G401.6 (cell line): ENCODE measurements around the gene S100A12.
"Not testable (repeated sequence)": the region's sequence is repeated elsewhere in the genome, so short reads cannot be mapped to it uniquely, and the experiment has no call there.

ENCODE experiments used
- FAIRE-seq: peaks from 2 replicates; lab custom pipeline; 2012; peaks lifted over from hg19 to GRCh38; lab: Jason Lieb, UNC

Gene S100A12

DNA sequence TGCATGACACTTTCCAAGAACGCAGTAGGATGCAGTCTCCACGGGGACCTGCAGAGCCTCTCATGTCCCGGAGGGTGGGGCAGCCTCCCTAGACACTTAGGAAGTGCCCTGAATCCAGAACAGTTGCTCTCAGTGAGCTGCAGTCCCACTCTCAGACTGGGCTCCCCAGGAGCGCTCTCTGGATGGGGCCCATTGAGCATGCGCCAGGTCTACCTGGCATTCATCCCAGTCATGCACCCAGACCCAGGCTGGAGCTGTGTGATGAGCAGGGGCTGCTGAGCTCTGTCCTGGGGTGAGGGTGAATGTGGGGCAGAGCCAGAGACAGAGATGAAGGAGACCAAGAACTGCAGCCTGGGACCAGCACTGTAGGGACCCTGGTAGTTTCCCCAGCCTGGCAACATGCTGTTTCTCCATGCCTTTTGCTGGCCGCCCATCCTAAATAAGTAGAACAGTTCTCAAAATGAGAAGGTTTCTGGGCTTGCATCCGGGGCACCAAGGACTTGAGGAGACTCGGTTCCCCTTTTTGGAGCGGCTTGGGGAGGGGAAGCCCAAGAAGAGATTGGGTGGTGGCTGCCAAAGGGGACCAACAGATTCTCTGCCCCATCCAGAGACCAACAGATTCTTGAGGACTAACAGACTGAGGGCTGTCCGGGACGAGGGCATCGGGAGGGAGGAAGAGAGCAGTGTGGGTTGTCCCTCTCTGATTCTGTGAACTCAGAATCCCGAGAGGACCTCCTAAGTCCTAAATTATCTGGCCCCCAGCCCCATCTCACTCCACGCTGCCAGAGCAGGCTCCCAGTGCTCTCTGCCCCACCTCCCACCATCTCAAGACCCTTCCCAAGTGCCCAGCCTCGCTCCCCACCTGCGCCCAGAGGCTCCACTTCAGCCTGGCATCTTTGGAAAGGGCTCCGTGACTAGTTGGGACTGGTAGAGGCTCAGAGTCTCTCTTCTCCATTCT is 25.8 kb downstream of the S100A12 start:
- FAIRE-seq: no peak

DNA sequence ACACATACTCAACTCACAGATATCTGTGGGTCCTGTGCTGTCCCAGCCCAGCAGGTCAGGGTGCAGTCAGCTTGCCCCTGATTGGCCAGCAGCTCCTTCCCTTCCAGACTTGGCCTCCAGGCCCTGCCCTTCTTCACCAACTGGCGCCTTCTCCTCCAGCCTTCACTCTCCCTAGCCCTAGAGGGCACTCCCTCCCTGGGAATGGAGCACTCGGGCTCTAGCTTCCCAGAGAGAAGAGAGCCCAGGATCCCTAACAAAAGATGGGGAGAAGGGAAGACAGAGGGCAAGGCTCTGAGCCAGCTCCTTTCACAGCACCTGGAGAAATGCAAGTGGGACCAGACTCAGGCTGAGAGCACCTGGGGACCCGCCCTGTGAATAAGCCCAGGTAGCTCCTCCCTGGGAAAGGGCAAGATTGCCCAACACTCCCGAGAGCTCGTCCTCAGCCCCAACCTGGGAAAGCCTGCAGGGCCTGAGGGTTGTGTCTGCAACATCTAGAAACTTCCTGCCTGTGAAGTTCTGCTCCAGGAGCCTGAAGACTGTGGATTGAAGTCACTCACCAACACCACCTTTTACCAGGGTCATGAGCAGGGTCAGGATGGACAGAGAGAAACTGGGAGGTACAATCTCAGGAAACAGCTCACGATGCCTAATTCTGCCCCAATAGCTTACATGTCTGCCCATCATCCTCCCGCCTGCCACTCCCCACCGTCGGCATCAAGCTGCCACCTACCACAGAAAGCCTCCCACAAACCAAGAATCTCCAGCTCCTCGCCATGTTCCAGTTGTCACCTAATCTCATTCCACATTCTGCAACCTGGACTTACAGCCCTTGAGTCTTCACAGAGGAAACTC is 26.7 kb downstream of the S100A12 start, which contains the start of gene PGLYRP4:
TSS of gene PGLYRP4 (minus strand) at position 331 of the 852 bp plus-strand sequence. CDS start 909 bp downstream, outside the sequence.
- FAIRE-seq: no peak

DNA sequence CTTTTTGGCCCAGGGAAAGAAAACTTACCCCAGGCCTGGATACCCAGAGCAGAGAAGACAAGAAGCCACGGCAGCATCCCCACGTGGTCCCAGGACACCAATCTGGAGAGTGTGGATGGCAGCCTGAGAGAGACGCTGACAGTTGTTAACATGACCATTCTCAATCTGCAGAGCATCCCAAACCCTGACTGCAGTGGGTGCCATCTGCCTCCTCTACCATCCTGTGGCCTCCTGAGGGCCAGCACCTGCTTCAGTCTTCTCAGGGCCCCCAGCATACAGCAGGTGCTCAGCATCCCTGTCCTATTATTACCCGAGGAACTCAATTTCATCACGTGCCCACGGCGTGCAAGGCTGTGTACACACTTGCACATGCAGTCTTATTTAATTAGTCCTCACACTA is 27.6 kb downstream of the S100A12 start:
- FAIRE-seq: no peak

- not testable (repeated sequence) for FAIRE-seq
These were observed 28.4 kb downstream of the S100A12 start for GRCh38 chr1:153347049-153347448.

DNA sequence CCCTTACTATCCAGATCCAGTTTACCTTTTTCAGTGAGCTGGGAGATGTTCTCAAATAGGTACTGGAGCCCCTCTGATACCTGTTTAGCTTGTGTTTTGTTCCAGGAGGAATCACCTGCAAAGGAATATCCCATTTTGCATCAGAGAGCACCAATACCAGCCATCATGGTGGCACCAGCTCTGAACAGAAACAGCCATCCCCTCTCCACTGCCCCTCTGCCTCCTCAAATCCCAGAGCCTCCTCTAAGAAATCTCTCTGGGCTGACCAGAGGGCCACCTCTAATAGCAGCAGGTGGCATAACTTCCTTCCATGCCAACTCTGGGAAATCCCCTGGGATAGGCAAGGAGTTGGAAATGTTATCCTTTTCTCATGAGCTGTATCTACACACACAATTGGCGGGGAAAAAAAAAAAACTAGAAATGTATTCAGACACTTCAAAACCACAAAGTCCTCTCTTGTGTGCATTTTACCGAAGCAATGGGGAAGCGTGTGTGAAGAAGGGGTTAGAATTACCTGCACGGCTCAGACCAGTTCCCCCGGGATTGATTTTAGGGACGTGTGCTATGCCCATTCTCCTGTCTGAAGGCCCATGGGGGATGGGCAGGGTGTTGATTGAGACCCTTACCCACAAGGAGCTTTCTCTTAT is 29.2 kb downstream of the S100A12 start:
- no peak for FAIRE-seq

DNA sequence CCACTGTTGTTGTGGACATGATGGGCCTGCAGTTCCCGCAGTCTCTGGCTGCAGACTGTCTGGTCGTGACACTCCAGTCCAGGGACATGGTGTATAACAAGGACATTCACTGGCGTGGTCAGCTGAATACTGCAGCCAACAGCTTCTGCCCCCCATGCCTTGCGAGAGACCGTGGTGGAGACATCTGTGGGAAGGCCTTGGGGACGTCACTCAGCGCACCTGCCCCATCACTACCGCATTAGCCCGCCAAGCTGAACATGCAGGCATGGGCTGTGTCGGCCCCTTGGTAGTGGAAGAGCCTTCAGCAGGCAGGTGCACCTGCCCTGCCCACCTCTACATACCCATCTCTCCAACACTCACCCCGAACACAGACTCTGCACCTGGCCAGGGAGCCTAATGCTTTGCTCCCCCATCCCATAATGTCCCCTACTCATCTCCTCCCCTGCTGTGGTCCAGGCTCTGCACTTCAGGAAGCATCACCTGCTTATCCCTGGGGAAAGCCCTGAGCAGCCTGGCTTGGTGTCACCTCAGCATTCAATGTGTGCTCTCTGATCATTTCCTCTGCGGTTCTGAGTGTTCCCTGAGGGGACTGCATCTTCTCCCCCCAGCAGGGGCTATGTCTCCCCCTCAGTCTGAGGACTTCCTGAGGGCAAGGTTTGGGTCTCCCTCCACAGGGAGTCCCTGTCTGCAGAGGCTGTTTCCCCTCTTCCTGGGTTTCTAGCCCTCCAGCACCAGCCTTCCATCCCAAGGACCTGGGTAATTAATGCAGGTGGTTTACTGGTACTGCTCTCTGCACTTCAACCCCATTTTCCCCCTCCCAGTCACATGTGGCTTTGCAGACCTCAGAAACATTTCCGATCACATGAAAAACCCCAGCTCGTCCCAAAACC is 30.0 kb downstream of the S100A12 start:
- FAIRE-seq: no peak

DNA sequence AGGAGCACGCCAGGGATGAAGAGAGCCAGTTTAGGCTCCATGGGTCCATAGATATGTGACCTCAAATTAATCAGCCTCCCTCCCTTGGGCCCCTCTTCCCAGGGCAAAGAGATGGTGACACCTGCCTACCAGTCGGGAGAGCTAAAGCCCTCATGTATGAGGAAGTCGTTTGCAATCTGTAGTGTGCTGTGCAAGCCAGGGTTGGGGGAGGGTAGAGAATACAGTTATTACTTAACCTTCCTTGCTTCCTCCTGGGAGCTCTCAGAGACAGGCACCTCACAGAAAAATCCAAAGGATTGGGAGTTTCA is 30.7 kb downstream of the S100A12 start:
- no peak for FAIRE-seq

GRCh38 chr1:153343811-153344717 is 31.4 kb downstream of the S100A12 start:
- no peak for FAIRE-seq

DNA sequence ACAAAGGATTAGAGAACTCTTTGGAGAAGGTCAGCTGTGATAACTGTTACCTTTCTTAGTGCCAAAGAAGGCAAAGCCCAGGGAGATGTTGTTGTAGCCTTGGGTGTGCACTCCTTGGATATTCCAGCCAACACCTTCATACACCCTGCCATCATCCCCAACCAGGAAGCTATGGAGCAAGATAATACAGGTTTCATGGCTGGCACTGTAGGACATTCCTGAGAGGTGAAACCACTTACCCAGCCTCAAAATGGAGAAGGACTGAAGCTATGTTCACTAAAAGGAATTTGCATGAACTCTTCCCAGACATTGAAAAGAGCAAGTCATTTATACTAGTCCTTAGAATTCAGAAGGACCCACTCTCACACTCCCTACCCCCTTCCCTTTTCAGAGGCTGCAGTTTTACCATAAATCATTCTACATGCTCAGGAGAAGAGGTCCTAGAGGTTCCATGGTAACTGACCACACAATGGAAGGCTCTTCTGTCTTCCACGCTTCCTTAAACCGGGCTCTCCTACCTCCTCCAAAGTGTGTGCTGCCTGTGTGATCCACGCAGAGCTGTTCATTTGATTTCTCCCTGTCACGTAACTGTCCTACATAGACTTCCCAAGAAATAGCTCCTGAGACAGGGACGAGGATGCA is 32.3 kb downstream of the S100A12 start:
- no peak for FAIRE-seq

DNA sequence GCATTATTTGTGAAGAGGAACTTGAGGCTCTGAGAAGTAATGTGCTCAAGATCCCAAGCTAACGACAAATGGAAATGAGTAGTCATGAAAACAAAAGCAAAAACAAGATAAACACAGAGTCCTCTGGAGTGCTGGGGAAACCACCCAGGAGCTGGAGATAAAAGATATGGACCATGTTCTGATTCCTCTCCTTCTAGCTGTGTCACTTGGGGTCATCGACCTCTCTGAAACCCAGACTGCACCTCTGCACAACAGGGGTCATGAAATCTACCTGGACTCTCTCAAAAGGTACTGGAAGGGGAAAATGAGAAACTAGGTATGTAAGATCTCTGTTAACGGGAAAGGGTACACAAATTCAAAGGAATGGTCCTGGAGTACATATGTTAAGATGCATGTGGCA is 33.2 kb downstream of the S100A12 start:
- FAIRE-seq: no peak

DNA sequence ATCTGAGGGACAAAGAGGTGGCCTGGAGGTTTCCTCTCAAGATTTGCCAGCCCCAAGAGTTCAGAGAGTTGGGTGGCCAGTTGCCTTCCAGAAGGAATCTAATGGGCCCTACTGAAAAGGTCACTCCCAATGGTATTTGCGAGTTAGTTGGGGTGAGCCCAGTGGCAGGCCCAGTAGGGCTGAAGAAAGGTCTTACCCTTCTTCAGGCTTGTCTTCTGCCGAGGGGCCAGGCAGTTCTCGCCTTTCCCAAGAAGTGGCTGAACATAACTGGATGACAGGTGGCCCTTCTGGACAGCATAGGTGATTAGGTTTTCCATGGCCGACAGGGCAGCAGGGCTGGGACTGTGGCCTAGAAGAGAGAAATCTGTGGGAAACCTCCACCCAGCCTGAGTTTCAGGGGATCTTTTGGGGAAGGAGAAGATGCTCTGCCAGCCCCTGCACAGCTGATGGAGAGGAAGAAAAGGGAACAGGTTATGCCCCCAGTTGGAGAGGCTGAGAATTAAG is 33.9 kb downstream of the S100A12 start:
- FAIRE-seq: no peak

DNA sequence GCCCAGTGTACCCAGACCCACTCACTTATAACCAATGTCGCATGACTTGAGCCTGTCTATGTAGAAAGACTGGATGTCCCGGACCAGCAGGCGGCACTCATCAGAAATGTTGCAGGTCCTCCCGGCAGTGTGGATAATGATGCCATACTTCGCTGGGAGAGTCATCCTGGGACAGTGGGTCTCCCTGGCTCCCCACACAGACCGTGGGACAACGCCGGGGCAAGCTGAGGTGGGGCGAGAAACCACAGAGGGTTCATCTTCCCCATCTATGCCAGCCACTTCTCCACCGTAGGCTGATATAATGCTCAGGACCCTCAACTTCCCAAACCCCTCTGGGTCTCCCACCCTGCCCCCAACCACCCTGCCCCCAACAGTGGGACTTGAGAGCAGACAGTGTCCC is 35.1 kb downstream of the S100A12 start:
- no peak for FAIRE-seq

DNA sequence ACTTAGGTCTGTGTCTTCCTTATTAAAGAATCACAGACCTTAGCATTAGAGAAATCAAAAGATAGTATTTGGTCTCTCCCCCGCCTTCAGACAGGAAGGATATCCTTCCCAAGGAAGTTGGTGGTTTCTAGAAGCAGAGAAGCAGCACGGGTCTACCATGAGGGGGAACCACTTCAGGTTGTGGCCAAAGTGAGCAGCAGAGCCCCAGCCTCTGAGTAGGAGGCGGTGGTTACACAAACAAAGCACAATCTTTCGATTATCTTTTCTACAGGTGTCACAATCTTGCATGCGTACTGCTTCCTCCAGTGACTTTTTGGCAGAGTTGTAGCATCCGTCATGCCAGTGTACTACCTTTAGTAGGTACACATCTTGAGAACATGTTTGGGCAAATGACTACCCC is 35.6 kb downstream of the S100A12 start:
- FAIRE-seq: no peak

GRCh38 chr1:153337980-153338853 is 37.2 kb downstream of the S100A12 start:
- no peak for FAIRE-seq

DNA sequence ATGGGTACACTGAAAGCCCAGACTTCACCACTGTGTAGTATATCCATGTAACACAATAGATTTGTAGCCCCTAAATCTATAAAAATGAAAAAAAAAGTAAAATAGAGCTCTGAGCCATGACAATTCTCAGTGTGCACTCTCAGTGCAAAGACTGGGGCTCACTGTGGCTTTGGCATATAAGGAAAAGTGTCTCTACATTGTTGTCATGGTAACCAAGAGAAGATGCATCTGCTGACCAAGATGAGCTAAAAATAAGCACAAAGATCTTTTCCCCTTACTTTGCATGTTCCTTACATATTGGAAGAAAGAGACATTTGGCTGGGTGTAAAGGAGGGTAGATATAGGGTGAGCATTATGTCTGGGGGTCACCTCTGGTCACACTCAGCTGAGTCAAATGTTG is 38.8 kb downstream of the S100A12 start:
- FAIRE-seq: no peak

- FAIRE-seq: no peak
These were observed 41.5 kb downstream of the S100A12 start for GRCh38 chr1:153333902-153334301.

DNA sequence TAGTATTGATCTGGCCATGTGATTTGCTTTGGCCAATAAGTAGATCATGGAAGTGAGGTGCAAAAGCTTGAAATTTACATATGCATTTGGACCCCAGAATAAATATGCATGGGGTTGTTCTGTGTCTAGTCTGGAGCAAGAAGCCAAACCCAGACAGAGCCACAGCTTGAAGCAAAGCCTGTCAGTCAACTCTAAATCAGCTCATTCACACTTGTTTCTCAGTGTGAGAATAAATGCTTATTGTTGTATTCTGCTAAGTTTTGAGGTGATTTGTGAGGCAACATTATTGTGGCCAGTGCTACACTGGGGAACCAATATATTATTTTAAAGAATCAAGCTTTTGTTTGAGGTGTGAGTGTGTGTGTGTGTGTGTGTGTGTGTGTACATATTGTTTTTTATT is 50.5 kb downstream of the S100A12 start:
- no peak for FAIRE-seq
